Measurements from ENCODE around the gene BAIAP2. TPM values are rescaled to one million over a fixed set of nuclear protein-coding genes. Genes with fewer than 3 reads are reported as not detected.

BAIAP2 gene
- total RNA-seq, 1 donor from 2014 or later: 113 TPM

DNA sequence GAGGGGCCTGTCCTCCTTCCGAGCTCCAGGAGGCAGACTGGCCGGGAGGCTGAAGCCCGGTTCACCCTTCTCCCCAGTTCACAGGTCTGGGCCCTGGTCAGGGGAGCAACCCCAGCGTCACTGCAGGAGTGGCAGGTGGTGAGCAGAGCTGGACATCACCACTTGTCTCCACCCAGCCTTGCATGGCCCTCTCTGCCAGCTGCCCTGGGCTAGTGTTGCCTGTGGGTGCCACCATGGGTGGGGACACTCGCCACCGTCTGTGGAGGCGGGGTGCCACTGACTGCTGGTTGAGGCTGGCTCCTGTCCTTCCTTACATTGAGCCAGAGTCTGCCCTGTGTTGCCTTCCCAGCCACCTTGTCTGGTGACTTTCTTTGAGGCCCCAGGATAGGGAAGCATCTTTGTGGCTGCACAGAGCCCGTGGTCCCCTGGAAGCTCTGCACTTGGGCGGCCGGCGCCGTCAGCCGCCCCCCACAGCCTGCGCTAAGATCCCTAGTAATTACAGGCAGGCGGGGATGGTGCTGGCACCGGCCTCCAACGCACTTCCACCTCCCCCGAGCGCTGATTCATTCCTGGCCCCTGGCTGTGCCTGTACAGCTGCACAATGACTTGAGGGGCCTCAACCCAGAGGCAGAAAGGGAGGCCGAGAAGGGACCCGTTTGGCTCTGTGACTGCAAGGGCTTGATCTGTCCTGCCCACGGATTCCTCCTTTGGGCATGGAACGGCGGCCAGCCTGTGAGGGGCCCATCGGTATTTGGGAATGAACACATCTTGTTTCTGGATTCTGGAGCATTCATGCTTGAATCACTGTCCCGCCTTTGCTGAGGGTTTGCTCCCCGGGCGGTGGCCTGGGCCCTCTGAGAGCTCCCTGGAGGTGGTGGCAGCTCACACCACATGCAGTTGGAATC lies 5.2 kb downstream of the BAIAP2 start:
- H3K27ac ChIP-seq: peak overlapping the region; percentile 23
- no peaks in the 10 kb centered on the region for H3K27me3 ChIP-seq
- DNase-seq (ENCODE audit: extremely low spot score in 2 of 2): no peak
- H3K9me3 ChIP-seq: no peaks in the 10 kb centered on the region
- intact Hi-C loops (cut with DNase I): no loop called here
- H3K36me3 ChIP-seq: no peaks in the 10 kb centered on the region
- H3K4me3 ChIP-seq: peak overlapping the region in 1 of 2 donors; percentile 23
- H3K4me1 ChIP-seq: peaks cover 87% of the 10 kb centered on the region
- TF ChIP-seq POLR2A (IDR thresholded peaks at IDR 0.05) (no peak), POLR2AphosphoS5 (IDR thresholded peaks at IDR 0.05; ENCODE audit: insufficient read depth in 1 of 2, low read depth in 1 of 2) (peak in 1 of 2 donors; percentile 34)
- TF ChIP-seq, protein P1, sequence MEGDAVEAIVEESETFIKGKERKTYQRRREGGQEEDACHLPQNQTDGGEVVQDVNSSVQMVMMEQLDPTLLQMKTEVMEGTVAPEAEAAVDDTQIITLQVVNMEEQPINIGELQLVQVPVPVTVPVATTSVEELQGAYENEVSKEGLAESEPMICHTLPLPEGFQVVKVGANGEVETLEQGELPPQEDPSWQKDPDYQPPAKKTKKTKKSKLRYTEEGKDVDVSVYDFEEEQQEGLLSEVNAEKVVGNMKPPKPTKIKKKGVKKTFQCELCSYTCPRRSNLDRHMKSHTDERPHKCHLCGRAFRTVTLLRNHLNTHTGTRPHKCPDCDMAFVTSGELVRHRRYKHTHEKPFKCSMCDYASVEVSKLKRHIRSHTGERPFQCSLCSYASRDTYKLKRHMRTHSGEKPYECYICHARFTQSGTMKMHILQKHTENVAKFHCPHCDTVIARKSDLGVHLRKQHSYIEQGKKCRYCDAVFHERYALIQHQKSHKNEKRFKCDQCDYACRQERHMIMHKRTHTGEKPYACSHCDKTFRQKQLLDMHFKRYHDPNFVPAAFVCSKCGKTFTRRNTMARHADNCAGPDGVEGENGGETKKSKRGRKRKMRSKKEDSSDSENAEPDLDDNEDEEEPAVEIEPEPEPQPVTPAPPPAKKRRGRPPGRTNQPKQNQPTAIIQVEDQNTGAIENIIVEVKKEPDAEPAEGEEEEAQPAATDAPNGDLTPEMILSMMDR (IDR thresholded peaks at IDR 0.05): no peak

DNA sequence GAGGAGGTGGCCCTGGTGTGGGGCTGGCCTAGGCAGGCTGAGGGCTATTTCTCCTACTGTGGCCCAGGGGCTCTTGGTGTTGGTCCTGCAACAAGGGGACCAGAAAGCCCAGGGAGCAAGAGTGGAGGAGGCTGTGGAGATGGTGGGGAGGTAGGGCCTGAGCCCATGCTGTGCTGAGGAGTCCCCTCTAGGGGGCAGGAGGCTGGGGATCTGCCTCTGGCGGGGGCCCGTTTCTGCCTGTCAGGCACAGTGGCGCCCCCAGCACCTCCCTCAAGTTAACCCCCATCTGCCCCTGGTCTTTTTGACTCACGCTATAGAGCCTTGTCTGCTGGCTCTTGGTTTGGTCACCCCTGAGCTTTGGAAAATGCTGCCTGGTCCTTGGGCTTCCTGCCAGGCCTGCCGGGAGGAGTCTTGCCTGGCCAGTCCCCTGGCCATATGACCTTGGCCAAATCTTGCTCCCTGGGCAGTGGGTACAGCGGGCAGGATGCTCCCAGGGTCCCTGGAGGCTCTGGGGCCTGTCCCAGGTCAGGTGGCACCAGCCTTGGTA lies 5.9 kb downstream of the BAIAP2 start:
- Histone ChIP-seq H3K36me3 (no peaks in the 10 kb centered on the region), H3K9me3 (no peaks in the 10 kb centered on the region), H3K4me3 (peak overlapping the region in 1 of 2 donors; percentile 23), H3K27ac (peak overlapping the region; percentile 23), H3K4me1 (peaks cover 95% of the 10 kb centered on the region), H3K27me3 (no peaks in the 10 kb centered on the region)
- TF ChIP-seq POLR2AphosphoS5 (IDR thresholded peaks at IDR 0.05; ENCODE audit: insufficient read depth in 1 of 2, low read depth in 1 of 2) (no peak), POLR2A (IDR thresholded peaks at IDR 0.05) (no peak)
- TF ChIP-seq, protein P1 (IDR thresholded peaks at IDR 0.05): no peak
- intact Hi-C loops (cut with DNase I): no loop called here
- no peak for DNase-seq (ENCODE audit: extremely low spot score in 2 of 2)

DNA sequence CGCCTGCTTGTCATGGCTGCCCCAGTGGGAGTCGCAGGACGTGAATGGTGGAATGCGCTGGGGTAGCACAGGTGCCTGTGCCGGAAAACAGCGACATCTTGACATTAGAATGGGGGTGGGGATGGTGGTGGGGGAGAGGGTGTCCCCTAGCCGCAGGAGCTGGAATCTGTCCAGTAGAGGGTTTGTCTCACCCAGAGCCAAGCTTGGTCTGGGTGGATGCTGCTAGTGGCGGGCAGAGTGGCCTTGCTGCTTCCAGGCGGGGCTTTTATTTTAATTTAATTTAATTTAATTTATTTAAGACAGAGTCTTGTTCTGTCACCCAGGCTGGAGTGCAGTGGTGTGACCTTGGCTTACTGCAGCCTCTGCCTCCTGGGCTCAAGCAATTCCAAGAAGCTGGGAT lies 7.7 kb downstream of the BAIAP2 start:
- intact Hi-C loops (cut with DNase I): no loop called here
- no peaks in the 10 kb centered on the region for H3K9me3 ChIP-seq
- no peak overlapping the region for H3K4me3 ChIP-seq
- H3K36me3 ChIP-seq: no peaks in the 10 kb centered on the region
- peaks cover 88% of the 10 kb centered on the region for H3K4me1 ChIP-seq
- TF ChIP-seq, protein P1 (IDR thresholded peaks at IDR 0.05): no peak
- TF ChIP-seq POLR2AphosphoS5 (IDR thresholded peaks at IDR 0.05; ENCODE audit: insufficient read depth in 1 of 2, low read depth in 1 of 2) (no peak), POLR2A (IDR thresholded peaks at IDR 0.05) (no peak)
- H3K27me3 ChIP-seq: no peaks in the 10 kb centered on the region
- DNase-seq (ENCODE audit: extremely low spot score in 2 of 2): no peak
- peak overlapping the region; percentile 67 for H3K27ac ChIP-seq

DNA sequence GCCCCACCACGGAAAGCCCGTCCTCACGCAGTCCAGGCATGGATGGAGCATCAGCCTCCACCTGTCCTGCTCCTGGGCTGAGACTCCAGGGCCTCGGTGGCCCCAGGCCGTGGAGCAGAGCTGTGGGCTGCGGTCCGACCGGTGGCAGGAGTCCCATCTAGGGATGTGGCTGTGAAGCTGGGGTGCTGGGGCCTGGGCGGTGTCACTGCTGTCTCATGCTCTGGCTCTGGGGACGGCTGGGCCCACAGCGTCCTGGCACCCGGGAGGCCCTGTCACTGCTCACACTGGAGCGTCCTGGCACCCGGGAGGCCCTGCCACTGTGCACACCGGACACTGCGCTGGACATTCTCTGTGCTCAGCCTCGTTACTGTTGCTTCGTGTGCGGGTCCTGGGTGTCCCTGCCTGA lies 8.4 kb downstream of the BAIAP2 start:
- intact Hi-C loops (cut with DNase I): no loop called here
- H3K27ac ChIP-seq: peak overlapping the region; percentile 67
- no peaks in the 10 kb centered on the region for H3K9me3 ChIP-seq
- peak overlapping the region in 1 of 2 donors; percentile 15 for H3K4me3 ChIP-seq
- peaks cover 82% of the 10 kb centered on the region for H3K4me1 ChIP-seq
- TF ChIP-seq, protein P1 (IDR thresholded peaks at IDR 0.05): no peak
- TF ChIP-seq POLR2A (IDR thresholded peaks at IDR 0.05) (no peak), POLR2AphosphoS5 (IDR thresholded peaks at IDR 0.05; ENCODE audit: insufficient read depth in 1 of 2, low read depth in 1 of 2) (no peak)
- H3K27me3 ChIP-seq: no peaks in the 10 kb centered on the region
- DNase-seq (ENCODE audit: extremely low spot score in 2 of 2): no peak
- no peaks in the 10 kb centered on the region for H3K36me3 ChIP-seq
